HG03045 (cell line): ENCODE measurements around the gene TNNT3.
"Not testable (repeated sequence)": the region's sequence is repeated elsewhere in the genome, so short reads cannot be mapped to it uniquely, and the experiment has no call there.

Experiments
- ATAC-seq: cut with Tn5 transposase; IDR thresholded peaks from one replicate; pipeline ENCODE4 v1.9.1; 2021; ENCODE audit warnings: mild to moderate bottlenecking, moderate library complexity; ENCODE audit not compliant: unreplicated experiment

TNNT3 gene

GRCh38 chr11:1880746-1881441 is 38.6 kb upstream of the TNNT3 start:
- ATAC-seq, result no peak

- ATAC-seq, result peak; percentile 21
These were observed 37.9 kb upstream of the TNNT3 start for GRCh38 chr11:1881442-1882264.

DNA sequence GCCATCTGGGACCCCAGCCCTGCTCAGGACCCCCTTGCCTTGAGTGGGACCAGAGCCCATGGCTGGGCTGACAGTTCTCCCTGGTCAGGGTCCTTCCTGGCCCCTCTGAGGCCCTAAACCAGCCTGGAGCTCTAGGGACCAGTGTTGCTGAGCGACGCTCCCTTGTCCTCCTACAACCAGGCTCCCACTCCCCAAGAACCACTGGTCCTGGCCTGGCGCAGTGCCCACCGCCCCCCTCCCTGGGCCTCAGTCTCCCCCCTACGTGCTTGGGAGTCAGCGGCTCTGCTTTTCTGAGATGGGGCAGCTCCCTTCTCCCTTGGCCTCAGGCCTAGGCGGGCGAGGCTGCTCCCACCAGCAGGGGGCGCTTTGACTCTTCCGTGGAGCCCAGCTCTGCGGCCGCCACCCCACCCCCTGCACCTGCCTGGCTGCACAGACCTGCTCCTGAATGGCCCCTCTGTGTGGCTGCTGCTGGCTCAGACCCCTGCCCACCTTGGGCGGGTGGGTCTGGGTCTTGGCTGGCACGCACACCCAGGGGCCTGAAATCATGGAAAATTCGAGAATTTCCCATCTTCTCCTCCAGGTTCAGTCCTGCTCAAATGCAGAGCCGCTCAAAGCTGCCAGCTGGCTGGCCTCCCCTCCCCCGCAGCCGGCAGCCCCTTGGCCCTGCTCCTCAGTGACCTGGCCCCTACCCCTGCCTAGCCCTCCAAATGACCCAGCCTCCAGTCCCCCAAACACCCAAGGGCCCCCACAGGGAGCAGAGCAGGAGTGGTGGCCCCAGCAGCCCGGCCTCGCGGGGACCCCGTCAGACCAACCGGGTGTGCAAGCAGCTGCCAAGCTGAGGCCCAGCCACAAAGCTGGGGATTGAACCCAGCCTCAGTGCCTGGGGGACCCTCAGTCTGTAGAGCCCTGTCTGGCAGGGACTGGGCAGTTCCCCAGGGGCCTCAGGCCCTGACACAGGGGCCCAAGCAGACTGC is 37.0 kb upstream of the TNNT3 start:
- ATAC-seq, result peak; percentile 55

DNA sequence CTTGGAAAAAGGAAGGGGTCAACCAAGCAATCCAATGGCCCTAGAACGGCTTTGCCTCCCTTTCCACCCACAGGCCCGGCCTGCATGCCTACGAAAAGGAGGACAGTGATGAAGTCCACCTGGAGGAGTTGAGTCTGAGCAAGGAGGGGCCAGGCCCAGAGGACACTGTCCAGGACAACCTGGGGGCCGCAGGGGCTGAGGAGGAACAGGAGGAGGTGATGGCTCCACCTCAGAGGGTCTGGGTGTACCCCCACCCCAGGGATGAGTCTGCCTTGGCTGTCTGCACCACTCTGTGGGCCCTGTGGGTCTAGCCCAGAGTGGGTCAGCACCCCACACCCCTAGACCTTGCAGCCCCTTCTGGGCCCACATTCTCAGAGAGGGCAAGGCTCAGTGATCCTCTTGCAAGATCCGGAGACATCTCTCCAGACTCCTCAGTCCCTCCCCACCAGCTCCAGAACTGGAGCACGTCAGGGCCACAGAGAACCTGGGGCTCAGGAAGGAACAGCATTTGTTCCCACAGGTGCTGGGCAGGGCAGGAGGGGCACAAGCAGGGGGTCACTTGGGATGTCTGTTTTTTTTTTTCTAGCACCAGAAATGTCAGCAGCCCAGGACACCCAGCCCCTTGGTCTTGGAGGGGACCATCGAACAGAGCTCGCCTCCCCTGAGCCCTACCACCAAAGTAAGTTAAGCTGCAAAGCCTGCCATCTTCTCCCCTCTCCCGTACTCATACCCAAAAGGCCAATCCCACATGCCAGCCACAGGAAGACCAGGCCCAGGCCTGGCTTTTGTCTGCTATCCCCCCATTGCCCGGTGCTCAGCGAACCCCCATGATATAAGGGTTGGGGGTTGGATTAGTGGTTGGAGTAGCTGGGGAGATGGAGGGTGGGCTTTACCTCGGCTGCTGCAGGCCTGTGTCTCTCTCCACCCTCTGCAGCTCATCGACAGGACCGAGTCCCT is 35.9 kb upstream of the TNNT3 start:
- no peak for ATAC-seq

DNA sequence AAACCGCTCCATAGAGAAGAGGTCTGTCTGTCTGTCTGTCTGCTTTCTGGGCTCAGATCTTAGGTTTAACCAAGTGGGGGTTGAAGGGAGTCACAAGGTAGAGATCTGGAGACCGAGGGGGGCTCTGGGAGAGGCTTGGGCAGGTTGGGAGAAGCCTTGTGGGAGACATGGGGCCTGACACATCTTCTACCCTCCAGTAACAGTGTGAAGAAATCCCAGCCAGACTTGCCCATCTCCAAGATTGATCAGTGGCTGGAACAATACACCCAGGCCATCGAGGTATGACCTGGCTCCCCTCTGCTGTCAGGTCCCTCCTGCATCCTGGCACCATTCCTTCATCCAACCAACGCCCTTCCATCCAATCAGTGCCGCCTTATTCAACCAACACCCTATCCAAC is 35.2 kb upstream of the TNNT3 start:
- no peak for ATAC-seq

DNA sequence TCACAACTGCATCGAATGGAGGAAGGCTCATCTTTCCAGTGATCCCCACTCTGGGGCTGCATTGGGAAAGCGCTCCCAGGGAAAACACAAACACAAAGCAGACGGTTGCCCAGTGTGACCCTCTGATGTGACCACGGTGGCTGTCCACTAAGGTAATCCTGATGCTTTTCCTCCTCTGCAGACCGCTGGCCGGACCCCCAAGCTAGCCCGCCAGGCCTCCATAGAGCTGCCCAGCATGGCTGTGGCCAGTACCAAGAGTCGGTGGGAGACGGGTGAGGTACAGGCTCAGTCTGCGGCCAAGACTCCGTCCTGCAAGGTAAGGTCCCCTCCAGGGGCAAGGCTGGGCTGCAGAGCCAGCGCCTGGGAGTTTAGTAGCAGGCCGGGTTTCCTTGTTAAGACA is 33.0 kb upstream of the TNNT3 start:
- not testable (repeated sequence) for ATAC-seq

- no peak for ATAC-seq
These were observed 31.8 kb upstream of the TNNT3 start for GRCh38 chr11:1887451-1888346.

DNA sequence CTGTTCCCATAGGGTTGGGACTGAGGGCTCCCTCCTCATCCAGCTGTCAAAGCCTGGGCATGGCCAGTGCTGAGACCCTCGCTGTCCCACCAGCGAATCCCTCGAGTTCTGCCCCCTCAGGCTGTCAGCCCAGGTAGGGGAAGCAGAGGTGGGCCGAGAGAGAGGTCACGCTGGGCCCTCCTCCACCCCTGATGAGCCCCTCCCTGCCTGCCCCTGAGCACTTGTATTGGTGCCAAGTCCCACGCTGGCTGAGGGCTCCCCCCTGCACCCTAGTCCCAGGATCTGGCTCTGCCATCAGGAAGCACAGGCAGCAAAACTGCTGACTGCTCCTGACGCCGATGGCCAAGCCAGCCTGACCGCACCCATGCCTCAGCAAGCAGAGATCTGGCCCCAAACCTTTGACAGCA is 31.2 kb upstream of the TNNT3 start:
- ATAC-seq, result no peak

DNA sequence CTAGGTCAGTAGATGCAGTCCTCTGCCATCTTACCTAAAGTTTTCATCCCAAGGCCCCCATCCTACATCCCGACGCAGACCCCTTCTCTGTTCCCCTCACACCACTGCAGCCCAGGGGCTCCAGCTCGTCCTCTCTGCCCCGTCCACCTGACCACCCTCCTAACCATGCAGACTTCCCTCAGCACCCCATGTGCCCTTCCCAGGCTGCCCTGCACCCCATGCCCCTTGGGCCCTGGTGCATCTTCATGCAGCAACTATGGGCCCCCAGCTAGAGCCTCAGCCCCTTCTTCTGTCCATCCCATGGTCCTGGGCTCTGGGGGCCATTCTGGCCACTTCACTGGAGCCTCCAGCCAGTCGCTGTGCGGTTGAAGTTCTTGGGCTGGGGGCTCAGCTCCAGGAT is 30.7 kb upstream of the TNNT3 start:
- ATAC-seq, result no peak

DNA sequence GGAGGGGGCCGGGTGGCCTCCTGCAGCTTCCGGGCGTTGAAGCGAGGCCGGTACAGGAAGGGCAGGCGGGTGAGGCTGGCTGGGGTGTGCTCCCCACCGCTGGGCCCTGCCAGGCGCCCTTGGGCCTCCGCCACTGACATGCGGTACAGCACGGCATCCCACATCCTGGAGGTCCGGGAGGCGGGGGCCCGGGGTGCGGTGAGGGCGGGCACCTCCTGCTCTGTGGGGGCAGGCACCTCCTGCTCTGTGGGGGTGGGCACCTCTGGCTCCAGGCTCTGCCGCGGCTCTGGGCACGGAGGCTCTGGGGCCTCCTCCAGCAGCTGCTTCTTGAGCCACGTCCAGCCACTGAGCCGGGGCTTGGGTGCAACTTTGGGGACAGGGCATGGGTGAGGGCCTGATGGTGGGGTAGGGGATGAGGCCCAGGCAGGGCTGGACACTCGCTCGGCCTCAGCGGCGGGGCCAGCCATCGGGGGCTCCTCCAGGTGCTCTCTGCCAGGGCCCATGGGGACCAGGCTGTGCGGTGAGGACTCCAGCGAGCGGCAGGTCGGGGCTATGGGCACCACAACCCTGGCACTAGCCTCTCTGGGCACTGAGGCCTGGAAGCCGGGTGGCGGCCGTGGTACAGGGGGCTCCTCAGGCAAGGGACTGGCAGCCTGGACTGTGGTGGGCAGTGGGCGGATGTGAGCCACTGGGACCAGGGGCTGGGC is 30.1 kb upstream of the TNNT3 start:
- ATAC-seq, result no peak

DNA sequence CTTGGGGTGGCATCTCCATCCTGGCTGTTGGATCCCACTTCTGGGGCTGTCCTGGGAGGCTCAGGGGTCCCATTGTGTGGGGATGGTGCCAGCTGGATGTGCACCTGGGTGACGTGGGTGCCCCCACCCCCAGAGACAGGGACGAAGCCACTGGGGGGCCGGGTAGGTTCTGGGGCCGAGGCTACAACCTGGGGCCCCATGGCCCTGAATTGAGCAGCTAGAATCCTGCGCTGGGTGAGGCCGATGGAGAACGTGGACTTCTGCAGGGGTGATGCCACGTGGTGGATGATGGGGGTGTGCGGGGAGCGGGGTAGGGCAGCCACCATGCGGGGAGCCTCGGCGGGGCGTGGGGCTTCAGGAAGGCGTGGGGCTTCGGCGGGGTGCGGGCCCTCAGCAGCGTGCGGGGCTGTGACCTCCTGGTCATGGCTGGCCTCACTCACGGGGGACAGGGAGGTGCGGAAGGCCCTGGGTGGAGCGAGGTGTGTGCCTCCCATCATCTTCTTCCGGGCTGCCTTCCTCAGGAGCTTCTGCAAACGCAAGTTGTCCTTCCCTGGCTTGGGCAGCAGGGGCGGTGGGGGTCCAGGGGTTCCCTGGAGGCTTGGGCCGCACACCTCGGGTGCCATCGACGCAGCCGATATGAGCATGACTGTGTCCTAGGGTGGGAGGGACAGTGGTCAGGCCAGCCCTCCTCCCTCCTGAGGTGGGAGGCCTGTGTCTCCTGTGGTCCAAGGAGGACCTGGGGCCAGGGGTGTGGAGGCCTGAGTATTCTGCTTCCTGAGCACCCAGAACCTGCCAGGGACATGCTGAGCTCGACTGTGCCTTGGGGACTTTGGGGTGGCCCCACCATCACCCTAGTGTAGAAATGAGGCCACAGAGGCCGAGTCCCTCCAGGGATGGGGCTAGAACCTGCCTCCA is 29.3 kb upstream of the TNNT3 start:
- no peak for ATAC-seq

DNA sequence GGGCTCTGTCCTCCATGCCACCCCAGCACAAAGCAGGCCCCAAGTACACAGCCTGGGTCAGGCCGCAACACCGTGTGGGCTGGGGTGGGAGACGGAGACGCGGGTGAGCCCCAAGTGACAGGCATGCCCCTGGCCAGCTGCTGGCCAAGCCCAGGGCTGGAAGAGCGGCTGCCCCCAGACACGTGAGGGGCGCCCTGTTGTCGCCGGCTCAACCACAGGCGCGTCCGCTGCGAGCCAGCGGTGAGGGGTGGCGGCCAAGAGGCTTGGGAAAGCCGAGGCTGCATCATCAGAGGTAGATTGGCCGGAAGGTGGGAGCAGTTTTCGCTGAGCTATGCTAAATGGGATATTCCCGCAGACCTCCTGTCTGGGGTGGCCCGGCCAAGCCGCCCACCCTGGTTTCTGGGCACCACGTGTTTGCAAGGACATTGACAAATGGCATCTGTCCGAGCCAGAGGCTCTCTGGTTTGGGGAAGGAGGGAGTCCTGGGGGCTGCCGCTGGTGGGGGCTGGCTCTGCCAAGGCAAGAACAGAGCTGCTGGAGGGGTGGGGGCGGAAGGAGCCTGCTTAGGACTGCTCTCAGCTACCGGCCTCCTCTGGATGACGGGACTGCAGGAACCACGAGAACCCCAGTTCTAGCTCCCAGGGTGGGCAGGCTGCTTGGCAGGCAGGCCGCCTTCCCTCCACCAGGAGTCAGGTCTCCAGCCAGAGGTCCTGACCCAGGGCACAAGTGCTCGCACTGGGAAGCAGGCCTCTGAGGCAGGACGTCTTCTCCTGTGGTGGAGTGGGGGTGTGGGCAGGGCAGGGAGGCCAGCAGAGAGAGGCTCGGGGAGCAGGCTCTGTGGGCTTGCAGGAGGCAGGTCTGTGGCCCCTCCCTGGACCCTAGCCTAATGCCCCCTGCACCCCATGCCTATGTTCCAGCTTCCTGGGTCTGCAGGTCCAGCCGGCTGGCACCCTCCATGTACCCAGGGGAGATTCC is 28.4 kb upstream of the TNNT3 start:
- no peak for ATAC-seq

DNA sequence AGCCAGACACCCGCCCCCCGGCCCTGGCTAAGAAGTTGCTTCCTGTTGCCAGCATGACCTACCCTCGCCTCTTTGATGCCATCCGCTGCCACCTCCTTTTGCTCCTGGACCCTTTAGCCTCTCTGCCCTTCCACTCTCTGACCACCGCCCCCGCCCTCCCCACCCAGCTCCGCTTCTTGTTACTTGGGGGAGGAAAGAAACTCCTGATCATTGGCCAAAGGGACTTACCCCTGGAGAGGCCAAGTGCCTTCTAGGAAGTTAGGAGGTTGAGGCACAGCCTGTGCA is 27.7 kb upstream of the TNNT3 start, which contains the start of gene PRR33:
Gene PRR33, minus strand, starts transcription at position 65 of the 285 bp plus-strand sequence. CDS start 1,311 bp downstream, outside the sequence.
- ATAC-seq, result no peak

- no peak for ATAC-seq
These were observed 27.4 kb upstream of the TNNT3 start for GRCh38 chr11:1892116-1892515.

- ATAC-seq, result no peak
These were observed 26.9 kb upstream of the TNNT3 start for GRCh38 chr11:1892558-1892957.

DNA sequence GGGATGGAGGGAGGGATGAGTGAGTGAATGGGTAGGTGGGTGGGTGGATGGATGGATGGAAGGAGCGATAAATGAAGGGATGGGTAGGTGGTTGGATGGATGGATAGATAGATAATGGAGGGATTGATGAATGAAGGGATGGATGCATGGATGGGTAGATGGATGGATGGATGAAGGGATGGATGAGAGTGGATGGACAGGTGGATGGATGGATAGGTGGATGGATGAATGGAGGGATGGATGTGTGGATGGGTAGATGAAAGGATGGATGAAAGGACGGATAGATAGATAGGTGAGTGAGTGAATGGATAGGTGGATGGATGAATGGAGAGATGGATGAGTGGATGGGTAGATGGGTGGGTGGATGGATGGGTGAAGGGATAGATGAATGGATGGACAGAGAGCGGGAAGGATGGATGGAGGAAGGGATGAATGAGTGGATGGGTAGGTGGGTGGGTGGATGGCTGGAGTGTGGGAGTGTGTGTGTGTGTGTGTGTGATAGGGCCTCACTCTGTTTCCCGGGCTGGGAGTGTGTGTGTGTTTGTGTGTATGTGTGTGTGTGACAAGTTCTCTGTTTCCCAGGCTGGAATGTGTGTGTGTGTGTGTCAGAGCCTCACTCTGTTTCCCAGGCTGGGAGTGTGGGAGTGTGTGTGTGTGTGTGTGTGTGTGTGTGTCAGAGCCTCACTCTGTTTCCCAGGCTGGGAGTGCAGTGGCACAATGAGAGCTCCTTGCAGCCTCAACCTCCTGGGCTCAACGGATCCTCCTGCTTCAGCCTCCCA is 25.7 kb upstream of the TNNT3 start:
- ATAC-seq, result no peak
